SK-N-SH (cell line): Measurements from ENCODE around the gene RTN3. TPM values are rescaled to one million over a fixed set of nuclear protein-coding genes. Genes with fewer than 3 reads are reported as not detected.

Experiments
- CTCF ChIA-PET: fragments of 300-600, 350-600 bp; formaldehyde crosslinking; extraction: SDS; loops from one replicate; lab custom pipeline; 2021; lab: Yijun Ruan, JAX
- POLR2A ChIA-PET: fragments of 350-600 bp; sonication (Branson Sonifier 250); formaldehyde crosslinking; extraction: SDS; loops from one replicate; lab custom pipeline; 2020; ENCODE audit warnings: antibody characterized with exemption, inconsistent platforms; lab: Yijun Ruan, JAX
- DNase-seq: peaks from one replicate; pipeline ENCODE4 v3.0.0; 2012
- H2AFZ ChIP-seq: fragments of 200-600 bp; sonication (generic); 2 replicates; pipeline ENCODE4 v1.8.1; 2016; ENCODE audit warnings: antibody characterized with exemption, mild to moderate bottlenecking, low read depth
- H3F3A ChIP-seq: fragments of 200-600 bp; sonication (generic); replicated peaks from 2 replicates; pipeline ENCODE3; 2016; ENCODE audit warnings: antibody characterized with exemption, mild to moderate bottlenecking; ENCODE audit not compliant: insufficient read depth
- H3K27ac ChIP-seq, 2 experiments: fragments of 200-500 bp in 1 of 2; fragments of 200-600 bp in 1 of 2; sonication (Bioruptor generic) in 1 of 2; sonication (generic), shearing (Covaris generic) in 1 of 2; 2 replicates each; pipeline versions ENCODE4 v1.5.1 to v1.6.1; 2014 to 2016; ENCODE audit warnings: low read depth in 2 of 2, inconsistent platforms in 1 of 2, low read length in 1 of 2, mild to moderate bottlenecking in 1 of 2, mixed read lengths in 1 of 2
- H3K27me3 ChIP-seq: fragments of 200-600 bp; sonication (generic), shearing (Covaris generic); 2 replicates; pipeline ENCODE4 v1.6.1; 2016; ENCODE audit warnings: mixed run types; ENCODE audit not compliant: insufficient read depth
- H3K36me3 ChIP-seq, 2 experiments: fragments of 200-500 bp in 1 of 2; fragments of 200-600 bp in 1 of 2; sonication (Bioruptor generic) in 1 of 2; sonication (generic) in 1 of 2; replicated peaks in 1 of 2; 2 replicates each; pipeline versions ENCODE3 to v1.5.1; 2014 to 2016; ENCODE audit warnings: low read length in 1 of 2, mild to moderate bottlenecking in 1 of 2; ENCODE audit not compliant: insufficient read depth in 2 of 2, control insufficient read depth in 1 of 2
- H3K4me1 ChIP-seq, 2 experiments: fragments of 200-500 bp in 1 of 2; fragments of 200-600 bp in 1 of 2; sonication (Bioruptor generic) in 1 of 2; sonication (generic), shearing (Covaris generic) in 1 of 2; 2 replicates each; pipeline versions ENCODE4 v1.5.1 to v1.6.1; 2014 to 2016; ENCODE audit warnings: low read depth in 1 of 2, low read length in 1 of 2, mixed run types in 1 of 2; ENCODE audit not compliant: insufficient read depth in 2 of 2, control insufficient read depth in 1 of 2
- H3K4me2 ChIP-seq: fragments of 200-600 bp; sonication (generic), shearing (Covaris generic); 2 replicates; pipeline ENCODE4 v1.6.1; 2017; ENCODE audit warnings: mixed run types
- H3K4me3 ChIP-seq, 2 experiments: fragments of 200-500 bp in 1 of 2; fragments of 200-600 bp in 1 of 2; sonication (Bioruptor generic) in 1 of 2; sonication (generic), shearing (Covaris generic) in 1 of 2; 2 replicates each; pipeline versions ENCODE4 v1.5.1 to v1.8.1; 2014 to 2016; ENCODE audit warnings: low read depth in 2 of 2, inconsistent platforms in 1 of 2, low read length in 1 of 2, mild to moderate bottlenecking in 1 of 2, mixed read lengths in 1 of 2, moderate library complexity in 1 of 2
- H3K79me2 ChIP-seq: fragments of 200-600 bp; sonication (generic); 2 replicates; pipeline ENCODE4 v1.8.1; 2017; ENCODE audit warnings: mild to moderate bottlenecking; ENCODE audit not compliant: insufficient read depth
- H3K9ac ChIP-seq: fragments of 200-600 bp; sonication (generic); 2 replicates; pipeline ENCODE4 v1.6.1; 2017; ENCODE audit warnings: mixed run types
- H3K9me2 ChIP-seq: fragments of 200-600 bp; sonication (generic); 2 replicates; pipeline ENCODE4 v1.6.1; 2017; ENCODE audit warnings: mixed run types
- H3K9me3 ChIP-seq: fragments of 200-600 bp; sonication (generic); 2 replicates; pipeline ENCODE4 v1.6.1; 2017; ENCODE audit warnings: mixed run types, mild to moderate bottlenecking, moderate library complexity
- H4K20me1 ChIP-seq: fragments of 200-600 bp; sonication (generic); 2 replicates; pipeline ENCODE4 v1.6.1; 2017; ENCODE audit warnings: mild to moderate bottlenecking, mixed run types; ENCODE audit not compliant: insufficient read depth
- ELF1 ChIP-seq: IDR thresholded peaks from 2 replicates; pipeline ENCODE4 v1.4.0; 2012
- EZH2phosphoT487 ChIP-seq: fragments of 200-600 bp; sonication (generic); IDR thresholded peaks from 2 replicates; pipeline ENCODE4 v1.6.1; 2017; ENCODE audit warnings: low read depth, mixed run types, mild to moderate bottlenecking, antibody characterized with exemption, moderate library complexity, borderline replicate concordance
- FOXM1 ChIP-seq: IDR thresholded peaks from 2 replicates; pipeline ENCODE4 v1.4.0; 2012; ENCODE audit warnings: low read depth, mild to moderate bottlenecking
- GABPA ChIP-seq: IDR thresholded peaks from 2 replicates; pipeline ENCODE4 v1.4.0; 2012; ENCODE audit warnings: low read depth, mild to moderate bottlenecking
- JUND ChIP-seq: IDR thresholded peaks from 2 replicates; pipeline ENCODE4 v1.4.0; 2012
- MEF2A ChIP-seq: IDR thresholded peaks from 2 replicates; pipeline ENCODE4 v1.4.0; 2012; ENCODE audit warnings: low read depth, borderline replicate concordance
- MXI1 ChIP-seq: IDR thresholded peaks from 2 replicates; pipeline ENCODE4 v1.6.1; 2012; ENCODE audit warnings: mild to moderate bottlenecking, low read depth, low read length, improper control_type of control experiment
- NFIC ChIP-seq: IDR thresholded peaks from 2 replicates; pipeline ENCODE4 v1.4.0; 2012; ENCODE audit warnings: borderline replicate concordance
- POLR2AphosphoS5 ChIP-seq: IDR thresholded peaks from 2 replicates; pipeline ENCODE4 v1.6.1; 2012; ENCODE audit warnings: low read depth, low read length
- RFX5 ChIP-seq: IDR thresholded peaks from 2 replicates; pipeline ENCODE4 v1.6.1; 2012; ENCODE audit warnings: mild to moderate bottlenecking, improper control_type of control experiment, low read length
- RXRA ChIP-seq: IDR thresholded peaks from 2 replicates; pipeline ENCODE4 v1.4.0; 2012; ENCODE audit warnings: low read depth, mild to moderate bottlenecking, borderline replicate concordance
- SMC3 ChIP-seq: IDR thresholded peaks from 2 replicates; pipeline ENCODE4 v1.6.1; 2012; ENCODE audit warnings: low read depth, low read length, improper control_type of control experiment
- TCF12 ChIP-seq: IDR thresholded peaks from 2 replicates; pipeline ENCODE4 v1.4.0; 2012
- TEAD4 ChIP-seq: IDR thresholded peaks from 2 replicates; pipeline ENCODE4 v1.4.0; 2012; ENCODE audit warnings: mild to moderate bottlenecking, borderline replicate concordance; ENCODE audit not compliant: insufficient read depth
- YY1 ChIP-seq: IDR thresholded peaks from 2 replicates; pipeline ENCODE4 v1.4.0; 2012; ENCODE audit warnings: low read depth, mild to moderate bottlenecking
- WGBS: methylation state at CpG from one replicate; pipeline ENCODE4 v1.1.6; 2017; ENCODE audit warnings: low lambda C conversion rate; 5-methylcytosine and 5-hydroxymethylcytosine counted together
- polyA plus RNA-seq, 3 experiments: library from polyadenylated mRNA; depleted of rRNA; stranded (reverse); fragments of >200 nt; gene quantifications; 2 replicates each; pipeline ENCODE4 v1.2.3, GENCODE V29; 2012
- TF ChIP-seq, protein P1 (sequence below): IDR thresholded peaks from 2 replicates; pipeline ENCODE4 v1.4.0; 2012; ENCODE audit warnings: low read depth
- TF ChIP-seq, protein P2 (sequence below): fragments of 200-600 bp; sonication (generic); IDR thresholded peaks from 2 replicates; pipeline ENCODE4 v1.6.1; 2017; ENCODE audit warnings: antibody characterized with exemption, mild to moderate bottlenecking, moderate library complexity
- TF ChIP-seq, protein P3 (sequence below): IDR thresholded peaks from 2 replicates; pipeline ENCODE4; 2012

The RTN3 gene
- polyA plus RNA-seq, 1 of the 3 experiments (the other 2 are of a cell fraction): 52.7 TPM

DNA sequence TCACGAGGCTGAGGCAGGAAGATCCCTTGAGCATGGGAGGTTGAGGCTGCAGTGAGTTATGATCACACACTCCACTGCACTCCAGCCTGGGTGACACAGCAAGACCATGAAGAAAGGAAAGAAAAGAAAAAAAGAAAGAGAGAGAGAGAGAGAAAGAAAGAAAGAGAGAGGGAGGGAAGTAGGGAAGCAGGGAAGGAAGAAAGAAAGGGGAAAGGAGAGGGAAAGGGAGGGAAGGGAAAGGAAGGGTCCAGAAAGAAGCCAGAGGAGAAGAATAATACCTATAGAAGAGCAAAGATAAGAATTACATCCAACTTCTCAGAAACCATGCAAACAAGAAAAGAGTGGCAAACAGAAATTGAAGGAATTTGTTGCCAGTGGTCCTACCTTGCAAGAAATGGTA is 104.5 kb downstream of the RTN3 start:
- Histone ChIP-seq H3K9me3 (no peaks in the 10 kb centered on the region), H3K27me3 (no peaks in the 10 kb centered on the region), H3K4me3 (no peak overlapping the region), H3K9me2 (no peaks in the 10 kb centered on the region), H3F3A (peaks cover 4% of the 10 kb centered on the region), H4K20me1 (no peaks in the 10 kb centered on the region), H3K9ac (no peak overlapping the region), H3K36me3 (no peaks in the 10 kb centered on the region), H3K79me2 (no peaks in the 10 kb centered on the region), H2AFZ (no peak overlapping the region), H3K27ac (no peak overlapping the region), H3K4me1 (no peaks in the 10 kb centered on the region; a peak in 1 of 4 replicates), H3K4me2 (no peak overlapping the region)
- no peak for DNase-seq
- ChIA-PET CTCF (interaction anchor here (0.6 kb wide), 1 partner anchor 23 kb away, joined by 3 read pairs; no protein-coding TSS in a partner anchor), POLR2A (interaction anchor here (0.6 kb wide), 1 partner anchor 269 kb away, joined by 4 read pairs; no protein-coding TSS in a partner anchor)
- TF ChIP-seq TEAD4: no peak
- TF ChIP-seq MXI1: no peak
- TF ChIP-seq MEF2A: no peak
- no peak for TF ChIP-seq TCF12
- no peak for TF ChIP-seq POLR2AphosphoS5
- TF ChIP-seq FOXM1: no peak
- TF ChIP-seq, protein P1, sequence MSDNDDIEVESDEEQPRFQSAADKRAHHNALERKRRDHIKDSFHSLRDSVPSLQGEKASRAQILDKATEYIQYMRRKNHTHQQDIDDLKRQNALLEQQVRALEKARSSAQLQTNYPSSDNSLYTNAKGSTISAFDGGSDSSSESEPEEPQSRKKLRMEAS: no peak
- no peak for TF ChIP-seq JUND
- TF ChIP-seq YY1: no peak
- no peak for TF ChIP-seq GABPA
- no peak for TF ChIP-seq RXRA
- TF ChIP-seq EZH2phosphoT487: no peak
- TF ChIP-seq, protein P2, sequence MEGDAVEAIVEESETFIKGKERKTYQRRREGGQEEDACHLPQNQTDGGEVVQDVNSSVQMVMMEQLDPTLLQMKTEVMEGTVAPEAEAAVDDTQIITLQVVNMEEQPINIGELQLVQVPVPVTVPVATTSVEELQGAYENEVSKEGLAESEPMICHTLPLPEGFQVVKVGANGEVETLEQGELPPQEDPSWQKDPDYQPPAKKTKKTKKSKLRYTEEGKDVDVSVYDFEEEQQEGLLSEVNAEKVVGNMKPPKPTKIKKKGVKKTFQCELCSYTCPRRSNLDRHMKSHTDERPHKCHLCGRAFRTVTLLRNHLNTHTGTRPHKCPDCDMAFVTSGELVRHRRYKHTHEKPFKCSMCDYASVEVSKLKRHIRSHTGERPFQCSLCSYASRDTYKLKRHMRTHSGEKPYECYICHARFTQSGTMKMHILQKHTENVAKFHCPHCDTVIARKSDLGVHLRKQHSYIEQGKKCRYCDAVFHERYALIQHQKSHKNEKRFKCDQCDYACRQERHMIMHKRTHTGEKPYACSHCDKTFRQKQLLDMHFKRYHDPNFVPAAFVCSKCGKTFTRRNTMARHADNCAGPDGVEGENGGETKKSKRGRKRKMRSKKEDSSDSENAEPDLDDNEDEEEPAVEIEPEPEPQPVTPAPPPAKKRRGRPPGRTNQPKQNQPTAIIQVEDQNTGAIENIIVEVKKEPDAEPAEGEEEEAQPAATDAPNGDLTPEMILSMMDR: no peak
- TF ChIP-seq RFX5: no peak
- TF ChIP-seq, protein P3, sequence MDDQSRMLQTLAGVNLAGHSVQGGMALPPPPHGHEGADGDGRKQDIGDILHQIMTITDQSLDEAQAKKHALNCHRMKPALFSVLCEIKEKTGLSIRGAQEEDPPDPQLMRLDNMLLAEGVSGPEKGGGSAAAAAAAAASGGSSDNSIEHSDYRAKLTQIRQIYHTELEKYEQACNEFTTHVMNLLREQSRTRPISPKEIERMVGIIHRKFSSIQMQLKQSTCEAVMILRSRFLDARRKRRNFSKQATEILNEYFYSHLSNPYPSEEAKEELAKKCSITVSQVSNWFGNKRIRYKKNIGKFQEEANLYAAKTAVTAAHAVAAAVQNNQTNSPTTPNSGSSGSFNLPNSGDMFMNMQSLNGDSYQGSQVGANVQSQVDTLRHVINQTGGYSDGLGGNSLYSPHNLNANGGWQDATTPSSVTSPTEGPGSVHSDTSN: no peak
- no peak for TF ChIP-seq ELF1
- WGBS: 76% methylated on average over 1 of the region's 1 CpG

DNA sequence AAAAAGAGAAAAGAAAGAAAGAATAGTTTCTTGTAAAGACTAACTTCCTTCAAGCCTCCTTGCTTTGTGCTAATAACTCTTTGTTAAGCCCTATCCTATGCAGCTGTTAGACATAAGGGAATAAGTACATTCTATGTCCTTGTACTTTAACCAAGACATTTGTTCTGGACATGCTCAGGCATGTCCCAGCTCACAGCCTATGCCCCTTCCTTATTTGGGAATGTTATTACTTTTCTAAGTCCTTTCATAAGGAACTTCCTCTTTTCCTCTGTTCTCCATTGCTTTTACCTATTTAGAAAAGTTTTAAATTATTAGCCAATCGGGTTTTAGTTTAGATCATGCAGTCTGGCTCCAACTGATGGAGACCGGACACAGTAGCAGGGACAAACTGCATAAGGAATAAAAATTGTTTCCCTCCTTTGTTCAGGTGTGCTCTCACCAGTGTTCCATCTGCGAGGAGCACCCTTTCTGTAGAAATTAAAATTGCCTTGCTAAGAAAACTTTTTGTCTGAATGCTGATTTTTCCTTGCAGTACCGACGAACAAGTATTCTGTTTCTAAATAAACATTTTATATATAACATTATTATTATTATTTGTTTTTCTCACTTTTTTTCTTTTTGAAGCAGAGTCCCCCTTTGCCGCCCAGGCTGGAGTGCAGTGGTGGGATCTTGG is 110.3 kb downstream of the RTN3 start:
- peaks cover 0 to 4% of the 10 kb centered on the region in 2 experiments for H3K36me3 ChIP-seq
- H3K27me3 ChIP-seq: no peaks in the 10 kb centered on the region
- H3K9me2 ChIP-seq: no peaks in the 10 kb centered on the region
- no peaks in the 10 kb centered on the region for H3F3A ChIP-seq
- no peak overlapping the region for H3K4me2 ChIP-seq
- no peak overlapping the region for H3K9ac ChIP-seq
- no peak for DNase-seq
- ChIA-PET POLR2A (no interaction called here), CTCF (no interaction called here)
- no peaks in the 10 kb centered on the region for H3K9me3 ChIP-seq
- no peak overlapping the region for H2AFZ ChIP-seq
- no peaks in the 10 kb centered on the region for H3K79me2 ChIP-seq
- no peak overlapping the region for H3K27ac ChIP-seq
- H3K4me3 ChIP-seq: no peak overlapping the region
- no peak for TF ChIP-seq NFIC
- TF ChIP-seq SMC3: no peak
- TF ChIP-seq, protein P1: no peak
- TF ChIP-seq RXRA: no peak
- TF ChIP-seq, all 33 proteins: peak for 0
- Histone ChIP-seq H3K4me1 (no peaks in the 10 kb centered on the region), H4K20me1 (no peaks in the 10 kb centered on the region)
- 79% methylated on average over 6 of the region's 6 CpGs for WGBS
